Liver (tissue), 9 donors: Measurements from ENCODE around the gene SLC35A3. TPM values are rescaled to one million over a fixed set of nuclear protein-coding genes. Genes with fewer than 3 reads are reported as not detected.

Source experiments
- DNase-seq: peaks from one replicate; pipeline ENCODE4 v3.0.0-alpha.2; 2017; ENCODE audit warnings: low spot score
- H3K27ac ChIP-seq, 2 donors: one replicate each; pipeline ENCODE4 v1.7.0; 2013; ENCODE audit warnings: inconsistent platforms in 2 of 2, low read length in 2 of 2, control low read depth in 1 of 2, low read depth in 1 of 2, mild to moderate bottlenecking in 1 of 2
- H3K27me3 ChIP-seq, 4 donors: one replicate each; pipeline versions ENCODE4 v1.6.1 to v1.7.0; 2013; ENCODE audit warnings: low read length in 3 of 4, inconsistent platforms in 1 of 4, mild to moderate bottlenecking in 1 of 4, moderate library complexity in 1 of 4; ENCODE audit not compliant: control insufficient read depth in 4 of 4, insufficient read depth in 4 of 4
- H3K36me3 ChIP-seq, 4 donors: one replicate each; pipeline versions ENCODE4 v1.6.1 to v1.7.0; 2013; ENCODE audit warnings: low read length in 3 of 4, mild to moderate bottlenecking in 3 of 4, low read depth in 1 of 4, moderate library complexity in 1 of 4; ENCODE audit not compliant: control insufficient read depth in 4 of 4, insufficient read depth in 3 of 4
- H3K4me1 ChIP-seq, 4 donors: one replicate each; pipeline versions ENCODE4 v1.6.1 to v1.7.0; 2013; ENCODE audit warnings: low read length in 3 of 4, mild to moderate bottlenecking in 3 of 4, moderate library complexity in 1 of 4; ENCODE audit not compliant: control insufficient read depth in 4 of 4, insufficient read depth in 4 of 4
- H3K4me3 ChIP-seq, 3 donors: one replicate each; pipeline versions ENCODE4 v1.6.1 to v1.7.0; 2013; ENCODE audit warnings: low read length in 3 of 3, control low read depth in 1 of 3, low read depth in 1 of 3, mild to moderate bottlenecking in 1 of 3
- H3K9ac ChIP-seq, 2 donors: one replicate each; pipeline ENCODE4 v1.7.0; 2013; ENCODE audit warnings: low read length in 2 of 2, mild to moderate bottlenecking in 2 of 2, moderate library complexity in 2 of 2, control low read depth in 1 of 2, low read depth in 1 of 2
- H3K9me3 ChIP-seq, 4 donors: one replicate each; pipeline versions ENCODE4 v1.6.1 to v1.7.0; 2013; ENCODE audit warnings: low read length in 3 of 4; ENCODE audit not compliant: control insufficient read depth in 4 of 4
- ATF3 ChIP-seq: IDR thresholded peaks from 2 replicates; pipeline ENCODE4 v1.6.1; 2016; ENCODE audit warnings: antibody characterized with exemption
- EGR1 ChIP-seq, 2 donors: IDR thresholded peaks; 2 replicates each; pipeline ENCODE4 v1.6.1; 2016 to 2018; ENCODE audit warnings: antibody characterized with exemption in 2 of 2, low read depth in 2 of 2
- FOXA1 ChIP-seq: IDR thresholded peaks from 2 replicates; pipeline ENCODE4 v1.6.1; 2016; ENCODE audit warnings: antibody characterized with exemption
- FOXA2 ChIP-seq: IDR thresholded peaks from 2 replicates; pipeline ENCODE4 v1.6.1; 2016; ENCODE audit warnings: antibody characterized with exemption
- GABPA ChIP-seq, 2 donors: IDR thresholded peaks in 1 of 2; conservative IDR thresholded peaks in 1 of 2; 2 replicates each; pipeline ENCODE4 v1.6.1; 2016; ENCODE audit warnings: antibody characterized with exemption in 2 of 2, mild to moderate bottlenecking in 1 of 2, moderate library complexity in 1 of 2
- HNF4A ChIP-seq, 2 donors: conservative IDR thresholded peaks; 2 replicates each; pipeline ENCODE4 v1.6.1; 2016; ENCODE audit warnings: antibody characterized with exemption in 2 of 2, mild to moderate bottlenecking in 2 of 2
- HNF4G ChIP-seq: IDR thresholded peaks from 2 replicates; pipeline ENCODE4 v1.6.1; 2016; ENCODE audit warnings: antibody characterized with exemption
- JUND ChIP-seq, 2 donors: IDR thresholded peaks; 2 replicates each; pipeline ENCODE4 v1.6.1; 2016; ENCODE audit warnings: antibody characterized with exemption in 2 of 2
- NR2F2 ChIP-seq: IDR thresholded peaks from 2 replicates; pipeline ENCODE4 v1.6.1; 2016; ENCODE audit warnings: antibody characterized with exemption
- RAD21 ChIP-seq, 2 donors: IDR thresholded peaks; 2 replicates each; pipeline ENCODE4 v1.6.1; 2016; ENCODE audit warnings: antibody characterized with exemption in 2 of 2, mild to moderate bottlenecking in 2 of 2
- REST ChIP-seq: IDR thresholded peaks from 2 replicates; pipeline ENCODE4 v1.6.1; 2016; ENCODE audit warnings: antibody characterized with exemption, mild to moderate bottlenecking
- RXRA ChIP-seq, 2 donors: IDR thresholded peaks; 2 replicates each; pipeline ENCODE4 v1.6.1; 2017 to 2018; ENCODE audit warnings: antibody characterized with exemption in 2 of 2, mild to moderate bottlenecking in 1 of 2
- SP1 ChIP-seq: IDR thresholded peaks from 2 replicates; pipeline ENCODE4 v1.6.1; 2018; ENCODE audit warnings: antibody characterized with exemption, mild to moderate bottlenecking
- TAF1 ChIP-seq: conservative IDR thresholded peaks from 2 replicates; pipeline ENCODE4 v1.6.1; 2016; ENCODE audit warnings: antibody characterized with exemption, mild to moderate bottlenecking
- YY1 ChIP-seq: IDR thresholded peaks from 2 replicates; pipeline ENCODE4 v1.6.1; 2016; ENCODE audit warnings: antibody characterized with exemption, mild to moderate bottlenecking
- polyA plus RNA-seq, 2 donors: library from polyadenylated mRNA; stranded (reverse) in 1 of 2; unstranded in 1 of 2; fragments of 200-250 nt in 1 of 2; fragments of >200 nt in 1 of 2; fragmentation: Nextera tagmentation in 1 of 2; extraction: Ambion mirVana in 1 of 2; gene quantifications; one replicate each; pipeline versions ENCODE4 v1.2.1 to v1.2.3, GENCODE V29; 2013 to 2015
- total RNA-seq, 2 donors: library from RNA; depleted of rRNA; stranded (reverse); fragments of >200 nt; gene quantifications; one replicate each; pipeline ENCODE4 v1.2.3, GENCODE V29; 2014
- TF ChIP-seq, protein P1 (sequence below): fragments of 150-350 bp; IDR thresholded peaks from 2 replicates; pipeline ENCODE4 v1.5.1; 2017; ENCODE audit warnings: improper control_type of control experiment, low read depth, low read length; ENCODE audit not compliant: missing input control
- TF ChIP-seq, protein P2 (sequence below): IDR thresholded peaks from 2 replicates; pipeline ENCODE4 v1.6.1; 2016; ENCODE audit warnings: antibody characterized with exemption
- TF ChIP-seq, protein P3 (sequence below): IDR thresholded peaks from 2 replicates; pipeline ENCODE4 v1.6.1; 2016; ENCODE audit warnings: antibody characterized with exemption
- donor health status: healthy.
- donor health status: healthy.
- donor health status: healthy.
- donor health status: healthy.
- donor health status: healthy.

Gene SLC35A3
- total and polyA plus RNA-seq, 4 donors, result 12.1 to 35.1 (median 14.4) TPM

- no peak for TF ChIP-seq REST
- no peak for TF ChIP-seq TAF1
Observed at GRCh38 chr1:100006688-100007087, 36.9 kb downstream of the SLC35A3 start (continued).

- H3K9me3 ChIP-seq, result no peaks in the 10 kb centered on the region
- TF ChIP-seq GABPA (IDR thresholded peaks at IDR 0.05 in 1 of 2, conservative IDR thresholded peaks at IDR 0.05 in 1 of 2) (no peak), JUND (IDR thresholded peaks at IDR 0.05) (no peak), NR2F2 (no peak), HNF4G (no peak), FOXA1 (no peak), REST (no peak), YY1 (no peak), ATF3 (no peak), EGR1 (IDR thresholded peaks at IDR 0.05; ENCODE audit: low read depth in 2 of 2) (no peak), SP1 (no peak), RXRA (IDR thresholded peaks at IDR 0.05) (no peak), HNF4A (conservative IDR thresholded peaks at IDR 0.05) (no peak), TAF1 (no peak), RAD21 (IDR thresholded peaks at IDR 0.05) (no peak), FOXA2 (no peak)
- TF ChIP-seq, protein P1, sequence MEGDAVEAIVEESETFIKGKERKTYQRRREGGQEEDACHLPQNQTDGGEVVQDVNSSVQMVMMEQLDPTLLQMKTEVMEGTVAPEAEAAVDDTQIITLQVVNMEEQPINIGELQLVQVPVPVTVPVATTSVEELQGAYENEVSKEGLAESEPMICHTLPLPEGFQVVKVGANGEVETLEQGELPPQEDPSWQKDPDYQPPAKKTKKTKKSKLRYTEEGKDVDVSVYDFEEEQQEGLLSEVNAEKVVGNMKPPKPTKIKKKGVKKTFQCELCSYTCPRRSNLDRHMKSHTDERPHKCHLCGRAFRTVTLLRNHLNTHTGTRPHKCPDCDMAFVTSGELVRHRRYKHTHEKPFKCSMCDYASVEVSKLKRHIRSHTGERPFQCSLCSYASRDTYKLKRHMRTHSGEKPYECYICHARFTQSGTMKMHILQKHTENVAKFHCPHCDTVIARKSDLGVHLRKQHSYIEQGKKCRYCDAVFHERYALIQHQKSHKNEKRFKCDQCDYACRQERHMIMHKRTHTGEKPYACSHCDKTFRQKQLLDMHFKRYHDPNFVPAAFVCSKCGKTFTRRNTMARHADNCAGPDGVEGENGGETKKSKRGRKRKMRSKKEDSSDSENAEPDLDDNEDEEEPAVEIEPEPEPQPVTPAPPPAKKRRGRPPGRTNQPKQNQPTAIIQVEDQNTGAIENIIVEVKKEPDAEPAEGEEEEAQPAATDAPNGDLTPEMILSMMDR, result no peak
- TF ChIP-seq, protein P2, sequence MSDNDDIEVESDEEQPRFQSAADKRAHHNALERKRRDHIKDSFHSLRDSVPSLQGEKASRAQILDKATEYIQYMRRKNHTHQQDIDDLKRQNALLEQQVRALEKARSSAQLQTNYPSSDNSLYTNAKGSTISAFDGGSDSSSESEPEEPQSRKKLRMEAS, result no peak
- TF ChIP-seq, protein P3, sequence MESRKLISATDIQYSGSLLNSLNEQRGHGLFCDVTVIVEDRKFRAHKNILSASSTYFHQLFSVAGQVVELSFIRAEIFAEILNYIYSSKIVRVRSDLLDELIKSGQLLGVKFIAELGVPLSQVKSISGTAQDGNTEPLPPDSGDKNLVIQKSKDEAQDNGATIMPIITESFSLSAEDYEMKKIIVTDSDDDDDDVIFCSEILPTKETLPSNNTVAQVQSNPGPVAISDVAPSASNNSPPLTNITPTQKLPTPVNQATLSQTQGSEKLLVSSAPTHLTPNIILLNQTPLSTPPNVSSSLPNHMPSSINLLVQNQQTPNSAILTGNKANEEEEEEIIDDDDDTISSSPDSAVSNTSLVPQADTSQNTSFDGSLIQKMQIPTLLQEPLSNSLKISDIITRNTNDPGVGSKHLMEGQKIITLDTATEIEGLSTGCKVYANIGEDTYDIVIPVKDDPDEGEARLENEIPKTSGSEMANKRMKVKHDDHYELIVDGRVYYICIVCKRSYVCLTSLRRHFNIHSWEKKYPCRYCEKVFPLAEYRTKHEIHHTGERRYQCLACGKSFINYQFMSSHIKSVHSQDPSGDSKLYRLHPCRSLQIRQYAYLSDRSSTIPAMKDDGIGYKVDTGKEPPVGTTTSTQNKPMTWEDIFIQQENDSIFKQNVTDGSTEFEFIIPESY, result no peak
- no peak overlapping the region for H3K27ac ChIP-seq
- no peak overlapping the region for H3K4me3 ChIP-seq
- DNase-seq, result no peak
- peaks cover 0 to 1% (median 0%) of the 10 kb centered on the region in 4 donors for H3K4me1 ChIP-seq
- H3K27me3 ChIP-seq, result no peaks in the 10 kb centered on the region
- no peak overlapping the region for H3K9ac ChIP-seq
- peaks cover 0 to 12% (median 4%) of the 10 kb centered on the region in 4 donors for H3K36me3 ChIP-seq
Observed at GRCh38 chr1:100009458-100009857, 39.7 kb downstream of the SLC35A3 start.
